ENCODE measurements around the gene MACROD2. TPM values are rescaled to one million over a fixed set of nuclear protein-coding genes. Genes with fewer than 3 reads are reported as not detected.

MACROD2 gene
- total RNA-seq, 4 donors from 2014 or later: 8.7 to 17.8 (median 10.8) TPM

- intact Hi-C loops (cut with DNase I): no loop called here
- Histone ChIP-seq H3K4me1 (no peaks in the 10 kb centered on the region), H3K27me3 (no peaks in the 10 kb centered on the region), H3K4me3 (replicated peaks in 1 of 3) (no peak overlapping the region), H3K36me3 (no peaks in the 10 kb centered on the region), H3K9me3 (no peaks in the 10 kb centered on the region), H3K27ac (no peak overlapping the region)
- no peak for TF ChIP-seq CTCF (IDR thresholded peaks at IDR 0.05)
- no peak for TF ChIP-seq POLR2A (IDR thresholded peaks at IDR 0.05)
- 83 to 86% methylated on average over 1 of the region's 1 CpG for WGBS, 2 donors
- DNase-seq: no peak
Observed at GRCh38 chr20:15257569-15257870, 1262.2 kb downstream of the MACROD2 start.

DNA sequence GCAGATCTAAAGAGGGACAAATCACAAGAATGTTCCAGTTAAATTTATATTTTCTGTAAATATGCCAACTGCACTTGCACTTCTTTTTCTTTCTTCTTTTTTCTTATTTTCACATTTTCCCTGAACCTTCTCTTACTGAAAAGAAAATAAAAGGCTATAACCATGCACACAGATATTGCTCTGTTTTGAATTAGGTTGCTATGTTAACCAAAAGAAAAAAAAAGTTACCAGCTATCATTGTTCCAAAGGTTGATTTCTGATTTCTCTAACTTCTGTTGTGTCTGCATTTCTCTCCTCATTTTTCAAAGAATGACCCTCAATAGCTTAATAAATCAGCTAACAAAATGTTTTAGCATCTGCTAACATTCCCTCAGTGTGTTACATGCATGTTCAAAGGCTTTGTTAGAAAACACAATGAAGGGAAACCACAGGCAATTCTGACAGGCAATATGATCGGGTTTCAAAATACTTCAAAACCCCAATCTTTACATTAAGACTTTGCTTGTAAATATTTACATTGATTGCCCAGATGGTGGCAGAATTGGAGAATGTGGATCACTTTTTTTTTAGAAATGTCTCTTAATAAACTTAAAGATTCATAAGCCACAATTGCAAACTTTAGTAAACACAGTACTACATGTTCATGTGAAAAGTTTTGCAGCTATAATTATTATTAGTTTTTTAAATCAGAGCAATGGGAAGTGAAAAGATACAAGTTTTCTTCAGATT is 1270.4 kb downstream of the MACROD2 start:
- Histone ChIP-seq H3K27ac (no peak overlapping the region), H3K4me3 (replicated peaks in 1 of 3) (no peak overlapping the region), H3K9me3 (no peaks in the 10 kb centered on the region), H3K4me1 (no peaks in the 10 kb centered on the region), H3K27me3 (no peaks in the 10 kb centered on the region), H3K36me3 (no peaks in the 10 kb centered on the region)
- TF ChIP-seq CTCF (IDR thresholded peaks at IDR 0.05) (no peak), POLR2A (IDR thresholded peaks at IDR 0.05) (no peak)
- intact Hi-C loops (cut with DNase I): no loop called here
- 73 to 79% methylated on average over 1 of the region's 1 CpG for WGBS, 2 donors
- DNase-seq: no peak

- H3K4me1 ChIP-seq: no peaks in the 10 kb centered on the region
- no peaks in the 10 kb centered on the region for H3K9me3 ChIP-seq
- WGBS, 2 donors: 62 to 70% methylated on average over 1 of the region's 1 CpG
- H3K36me3 ChIP-seq: no peaks in the 10 kb centered on the region
- H3K27me3 ChIP-seq: no peaks in the 10 kb centered on the region
- no peak overlapping the region for H3K27ac ChIP-seq
- H3K4me3 ChIP-seq (replicated peaks in 1 of 3): no peak overlapping the region
- no peak for TF ChIP-seq POLR2A (IDR thresholded peaks at IDR 0.05)
- no peak for TF ChIP-seq CTCF (IDR thresholded peaks at IDR 0.05)
- DNase-seq: no peak
- intact Hi-C loops (cut with DNase I): no loop called here
Observed at GRCh38 chr20:15267935-15268334, 1272.6 kb downstream of the MACROD2 start.

DNA sequence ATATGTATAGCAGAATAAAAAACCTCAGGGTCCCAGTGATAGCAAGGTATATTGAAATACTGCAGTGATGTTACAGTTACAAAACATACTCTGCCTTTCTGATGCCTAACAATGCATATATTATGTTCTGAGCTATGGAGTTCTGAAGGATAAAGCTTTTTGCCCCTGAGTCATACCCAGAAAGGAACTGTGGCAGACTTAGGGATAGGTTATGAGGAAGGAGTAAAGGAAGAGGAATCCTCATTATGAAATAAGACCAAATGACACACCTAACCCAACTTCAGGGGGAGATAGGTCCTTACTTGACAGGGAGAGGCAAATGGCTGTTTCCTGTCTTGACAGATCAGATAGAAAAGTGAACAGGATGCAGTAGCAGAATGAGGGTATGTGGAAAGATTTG is 1282.7 kb downstream of the MACROD2 start:
- H3K4me1 ChIP-seq: no peaks in the 10 kb centered on the region
- no peak for DNase-seq
- no peak overlapping the region for H3K27ac ChIP-seq
- no peaks in the 10 kb centered on the region for H3K9me3 ChIP-seq
- no peaks in the 10 kb centered on the region for H3K36me3 ChIP-seq
- H3K27me3 ChIP-seq: no peaks in the 10 kb centered on the region
- H3K4me3 ChIP-seq (replicated peaks in 1 of 3): no peak overlapping the region
- intact Hi-C loops (cut with DNase I): no loop called here
- TF ChIP-seq CTCF (IDR thresholded peaks at IDR 0.05) (no peak), POLR2A (IDR thresholded peaks at IDR 0.05) (no peak)

DNA sequence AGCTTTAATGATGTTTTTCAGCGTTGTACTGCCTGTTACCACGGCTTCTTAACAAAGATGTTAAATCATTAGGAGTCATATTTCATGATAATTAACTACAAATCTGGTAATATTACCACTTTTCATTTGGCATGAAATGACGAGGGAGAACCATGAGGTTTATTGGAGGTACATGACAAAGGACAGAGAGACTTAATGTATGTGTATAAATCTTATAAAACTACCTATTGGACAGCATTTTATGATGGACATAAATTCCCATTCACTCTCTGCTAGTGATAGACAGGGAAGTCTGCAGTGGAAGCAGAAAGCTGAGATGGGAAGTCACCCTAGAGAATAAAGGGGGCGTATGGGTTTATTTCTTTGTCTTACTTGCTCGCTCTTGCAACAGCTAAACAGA is 1292.0 kb downstream of the MACROD2 start:
- Histone ChIP-seq H3K4me3 (replicated peaks in 1 of 3) (no peak overlapping the region), H3K27me3 (no peaks in the 10 kb centered on the region), H3K4me1 (peaks cover 6 to 17% of the 10 kb centered on the region in 2 donors), H3K36me3 (no peaks in the 10 kb centered on the region), H3K9me3 (no peaks in the 10 kb centered on the region), H3K27ac (no peak overlapping the region)
- intact Hi-C loops (cut with DNase I): loop anchor here (10.0 kb wide), 1 partner anchor 63 kb away; no protein-coding TSS in a partner anchor
- WGBS, 2 donors: 87 to 89% methylated on average over 5 of the region's 5 CpGs
- no peak for DNase-seq
- TF ChIP-seq CTCF (IDR thresholded peaks at IDR 0.05): no peak
- TF ChIP-seq POLR2A (IDR thresholded peaks at IDR 0.05): no peak
